GM12801 (cell line): ENCODE measurements around the gene PGS1.

ENCODE experiments used
- CTCF ChIP-seq: IDR thresholded peaks from one replicate; pipeline ENCODE4 v1.5.1; 2011; ENCODE audit warnings: control low read depth; ENCODE audit not compliant: insufficient read length; ENCODE audit errors: extremely low read depth

PGS1 gene

GRCh38 chr17:78458736-78459335 is 80.4 kb downstream of the PGS1 start:
- TF ChIP-seq CTCF = no peak

DNA sequence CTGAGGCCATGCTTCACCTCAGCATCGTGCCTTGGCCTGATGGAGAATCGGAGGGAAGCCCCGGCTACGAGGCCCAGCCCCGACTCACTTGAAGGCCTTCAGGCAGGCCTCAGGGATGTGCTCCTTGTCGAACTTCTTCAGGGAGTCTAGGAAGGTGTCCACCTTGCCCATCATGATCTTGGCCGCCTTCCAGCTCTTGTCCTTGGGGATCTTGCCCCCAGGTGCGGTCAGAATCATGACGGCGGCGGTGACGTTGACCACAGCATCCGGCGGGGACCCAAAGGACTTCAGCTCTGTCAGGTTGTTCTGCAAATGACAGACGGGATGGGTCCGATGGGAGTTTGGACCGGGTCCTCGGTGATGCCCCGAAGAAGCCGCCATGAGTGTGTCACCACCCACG is 81.2 kb downstream of the PGS1 start:
- TF ChIP-seq CTCF = no peak

DNA sequence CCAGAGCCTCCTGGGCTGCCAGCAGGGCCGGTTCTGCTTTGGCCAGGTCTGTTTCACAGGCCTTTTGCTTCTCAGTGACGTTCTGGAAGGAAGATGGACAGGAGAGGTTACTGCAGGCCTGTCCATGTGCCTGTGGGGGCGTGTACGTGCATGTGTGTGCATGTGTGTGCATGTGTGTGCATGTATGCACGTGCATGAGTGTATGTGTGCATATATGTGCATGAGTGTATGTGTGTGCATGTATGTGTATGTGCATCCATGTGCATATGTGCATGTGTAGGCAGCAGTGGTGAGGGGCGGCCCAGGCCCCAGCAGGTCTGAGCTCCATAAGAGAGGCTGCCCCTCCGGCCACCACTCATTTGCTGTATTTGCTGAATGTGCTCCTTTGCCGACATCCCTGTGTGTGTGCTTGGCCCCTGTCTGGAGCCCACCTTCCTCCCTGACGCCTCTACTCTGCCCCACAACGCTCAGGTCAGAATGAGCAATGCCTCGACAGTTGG is 81.8 kb downstream of the PGS1 start:
- TF ChIP-seq CTCF = no peak

GRCh38 chr17:78460951-78461798 is 82.7 kb downstream of the PGS1 start:
- TF ChIP-seq CTCF = no peak

DNA sequence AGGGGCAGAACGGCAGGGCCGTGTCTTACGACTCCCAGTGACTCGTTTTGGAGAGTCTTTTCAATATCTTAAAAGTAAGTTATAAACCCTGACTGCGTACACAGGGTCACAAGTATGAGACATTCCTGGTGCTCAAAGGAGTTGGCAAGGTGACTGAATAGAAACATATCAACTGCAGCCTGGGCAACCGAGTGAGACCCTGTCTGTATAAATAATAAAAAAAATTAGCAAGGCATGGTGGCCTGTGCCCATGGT is 83.3 kb downstream of the PGS1 start:
- no peak for TF ChIP-seq CTCF

DNA sequence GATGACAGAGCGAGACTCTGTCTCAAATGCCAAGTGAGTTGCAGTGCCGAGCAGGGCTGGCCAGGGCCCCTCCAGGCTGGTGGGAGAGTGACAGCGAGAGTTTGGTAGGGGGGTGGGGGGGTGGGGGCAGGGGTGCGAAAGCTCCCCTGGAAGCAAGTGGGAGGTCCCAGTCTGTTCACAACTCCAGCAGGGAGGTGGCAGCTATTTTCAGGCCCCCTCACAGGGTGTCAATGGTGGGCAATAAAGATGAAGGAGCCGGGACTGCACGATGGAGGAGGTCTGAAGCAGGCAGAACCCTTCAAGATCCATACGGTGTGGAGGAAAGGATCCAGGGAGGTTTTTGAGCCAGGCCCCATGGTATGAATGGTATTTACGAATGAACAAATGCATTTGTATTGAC is 83.7 kb downstream of the PGS1 start:
- no peak for TF ChIP-seq CTCF

- no peak for TF ChIP-seq CTCF
These were observed 88.6 kb downstream of the PGS1 start for GRCh38 chr17:78466786-78467715.
